Large intestine (tissue), 3 donors: Measurements from ENCODE around the gene SLC25A21. TPM values are rescaled to one million over a fixed set of nuclear protein-coding genes. Genes with fewer than 3 reads are reported as not detected.

Experiments
- DNase-seq, 2 donors: peaks; one replicate each; pipeline versions ENCODE4 v3.0.0 to v3.0.0-alpha.2; 2013
- H3K27ac ChIP-seq: one replicate; pipeline ENCODE4 v1.5.1; 2013; ENCODE audit warnings: low read length
- H3K27me3 ChIP-seq: 2 replicates; pipeline ENCODE4 v1.6.1; 2013; ENCODE audit warnings: low read length; ENCODE audit not compliant: control insufficient read depth, insufficient read depth
- H3K36me3 ChIP-seq: 2 replicates; pipeline ENCODE4 v1.6.1; 2013; ENCODE audit warnings: low read length; ENCODE audit not compliant: control insufficient read depth, insufficient read depth
- H3K4me1 ChIP-seq: one replicate; pipeline ENCODE4 v1.6.1; 2013; ENCODE audit warnings: low read length; ENCODE audit not compliant: control insufficient read depth, insufficient read depth
- H3K4me3 ChIP-seq: one replicate; pipeline ENCODE4 v1.5.1; 2013; ENCODE audit warnings: low read length
- H3K9me3 ChIP-seq: one replicate; pipeline ENCODE4 v1.6.1; 2013; ENCODE audit warnings: mild to moderate bottlenecking, low read depth, low read length, moderate library complexity; ENCODE audit not compliant: control insufficient read depth
- WGBS: methylation state at CpG from one replicate; pipeline ENCODE4 v1.1.5; 2013; ENCODE audit warnings: low lambda C conversion rate; ENCODE audit not compliant: insufficient coverage; 5-methylcytosine and 5-hydroxymethylcytosine counted together
- polyA plus RNA-seq: library from polyadenylated mRNA; unstranded; fragments of 120-200 nt; gene quantifications from one replicate; pipeline ENCODE4 v1.2.1, GENCODE V29; 2013

SLC25A21 gene
- polyA plus RNA-seq, 1 donor = 0.58 TPM

DNA sequence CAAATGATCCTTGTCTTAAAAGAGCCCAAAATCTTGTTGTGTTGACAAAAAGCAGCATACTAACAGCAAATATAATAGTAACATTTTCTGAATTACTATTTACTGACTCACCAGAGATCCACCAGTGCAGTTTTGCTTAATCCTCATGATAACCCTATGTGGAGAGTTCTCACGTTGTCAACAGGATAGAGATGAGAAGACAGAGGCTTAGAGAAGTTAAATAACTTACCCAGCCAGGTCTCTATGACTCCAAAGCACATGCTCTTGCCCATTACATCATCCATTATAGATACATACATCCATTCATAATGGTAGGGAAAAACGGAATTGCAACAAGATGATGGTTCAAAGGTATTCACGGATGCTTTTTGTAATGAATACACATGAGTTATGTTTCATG lies 398.8 kb downstream of the SLC25A21 start:
- no peak overlapping the region for H3K27ac ChIP-seq
- no peak for DNase-seq
- H3K27me3 ChIP-seq = no peaks in the 10 kb centered on the region
- no CpG with 5 or more reads among the region's 3 CpGs for WGBS
- no peaks in the 10 kb centered on the region for H3K4me1 ChIP-seq
- H3K36me3 ChIP-seq = no peaks in the 10 kb centered on the region
- H3K4me3 ChIP-seq = no peak overlapping the region
- no peaks in the 10 kb centered on the region for H3K9me3 ChIP-seq

DNA sequence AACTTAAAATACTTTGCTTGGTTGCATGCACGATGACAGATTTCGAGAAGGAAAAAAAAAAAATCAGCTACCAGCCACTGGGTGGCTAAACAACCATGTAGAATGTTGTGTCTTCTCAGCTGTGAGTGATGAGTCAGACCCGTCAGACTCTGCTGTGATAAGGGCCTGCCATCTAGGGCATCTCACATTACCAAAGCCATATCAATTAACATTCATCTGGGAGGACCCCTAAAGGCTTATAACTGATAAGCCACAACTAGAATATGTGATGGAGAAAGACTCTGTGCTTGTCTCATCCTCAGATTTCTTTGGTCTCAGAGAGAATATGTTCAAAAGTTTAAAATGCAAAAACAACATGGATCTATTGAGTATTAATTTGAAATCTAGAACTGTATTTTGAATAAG lies 399.3 kb downstream of the SLC25A21 start:
- Histone ChIP-seq H3K4me3 (no peak overlapping the region), H3K27ac (no peak overlapping the region), H3K27me3 (no peaks in the 10 kb centered on the region), H3K4me1 (no peaks in the 10 kb centered on the region), H3K9me3 (no peaks in the 10 kb centered on the region), H3K36me3 (no peaks in the 10 kb centered on the region)
- DNase-seq = no peak
- 72% methylated on average over 2 of the region's 3 CpGs for WGBS

DNA sequence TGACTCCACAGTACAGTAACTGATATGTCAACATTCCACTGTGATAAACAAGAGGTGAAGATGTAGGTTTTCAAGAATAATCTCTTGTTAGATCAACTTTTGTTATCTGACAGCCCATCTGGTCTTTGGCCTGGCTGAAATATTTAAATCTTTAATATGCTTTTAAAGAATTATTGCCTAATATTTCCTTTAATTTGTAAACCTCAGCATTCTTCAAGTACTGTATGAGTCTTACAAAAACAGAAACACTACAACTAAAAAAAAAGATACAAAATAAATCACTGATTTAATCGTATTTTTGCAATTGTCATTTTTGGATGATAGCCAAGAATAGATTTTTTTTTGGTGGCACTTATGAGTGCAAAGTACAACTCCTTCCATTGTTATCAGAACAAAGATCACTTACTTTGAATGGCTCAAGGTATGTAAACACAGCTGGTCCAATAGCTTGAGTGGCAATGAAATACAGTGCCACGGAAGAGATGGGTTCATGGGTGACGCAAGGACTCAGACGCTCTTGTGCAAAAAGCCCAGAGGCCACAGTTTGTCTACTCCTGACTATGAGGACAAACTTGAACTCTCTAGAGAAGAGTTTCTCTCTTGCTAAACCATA lies 401.3 kb downstream of the SLC25A21 start:
- no peaks in the 10 kb centered on the region for H3K36me3 ChIP-seq
- no peak overlapping the region for H3K27ac ChIP-seq
- 67% methylated on average over 1 of the region's 4 CpGs for WGBS
- no peak for DNase-seq
- no peaks in the 10 kb centered on the region for H3K27me3 ChIP-seq
- no peak overlapping the region for H3K4me3 ChIP-seq
- H3K4me1 ChIP-seq = no peaks in the 10 kb centered on the region
- no peaks in the 10 kb centered on the region for H3K9me3 ChIP-seq

DNA sequence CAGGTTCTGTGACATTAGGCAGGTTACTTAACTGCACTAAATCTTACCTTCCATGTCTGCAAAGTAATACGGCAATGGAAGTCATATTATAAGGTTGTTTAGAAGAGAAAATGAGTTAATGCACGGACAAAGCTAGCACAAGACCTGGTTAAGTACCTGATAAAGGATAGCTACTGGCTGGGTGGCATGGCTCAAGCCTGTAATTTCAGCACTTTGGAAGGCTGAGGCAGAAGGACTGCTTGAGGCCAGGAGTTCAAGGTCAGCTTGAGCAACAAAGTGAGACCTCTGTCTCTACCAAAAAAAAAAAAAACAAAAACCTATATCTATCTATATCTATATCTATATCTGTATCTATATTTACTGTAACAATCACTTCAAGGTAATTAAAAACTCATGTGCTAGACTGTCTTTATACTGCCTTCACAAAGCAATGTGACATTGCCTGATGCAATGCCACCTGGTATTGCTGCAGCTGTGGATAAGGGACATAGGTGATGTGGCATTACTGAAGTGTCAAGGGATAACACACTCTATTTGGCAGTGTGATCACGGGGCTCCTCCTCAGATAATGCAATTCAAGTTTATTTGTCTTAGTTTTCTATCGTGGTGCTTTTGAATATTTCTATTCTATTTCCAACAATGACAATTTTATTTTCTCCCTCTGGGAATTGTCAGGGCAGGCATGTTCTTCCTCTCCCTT lies 403.6 kb downstream of the SLC25A21 start:
- no CpG with 5 or more reads among the region's 4 CpGs for WGBS
- no peak overlapping the region for H3K27ac ChIP-seq
- DNase-seq = no peak
- no peaks in the 10 kb centered on the region for H3K4me1 ChIP-seq
- no peaks in the 10 kb centered on the region for H3K36me3 ChIP-seq
- no peak overlapping the region for H3K4me3 ChIP-seq
- H3K27me3 ChIP-seq = no peaks in the 10 kb centered on the region
- H3K9me3 ChIP-seq = no peaks in the 10 kb centered on the region

DNA sequence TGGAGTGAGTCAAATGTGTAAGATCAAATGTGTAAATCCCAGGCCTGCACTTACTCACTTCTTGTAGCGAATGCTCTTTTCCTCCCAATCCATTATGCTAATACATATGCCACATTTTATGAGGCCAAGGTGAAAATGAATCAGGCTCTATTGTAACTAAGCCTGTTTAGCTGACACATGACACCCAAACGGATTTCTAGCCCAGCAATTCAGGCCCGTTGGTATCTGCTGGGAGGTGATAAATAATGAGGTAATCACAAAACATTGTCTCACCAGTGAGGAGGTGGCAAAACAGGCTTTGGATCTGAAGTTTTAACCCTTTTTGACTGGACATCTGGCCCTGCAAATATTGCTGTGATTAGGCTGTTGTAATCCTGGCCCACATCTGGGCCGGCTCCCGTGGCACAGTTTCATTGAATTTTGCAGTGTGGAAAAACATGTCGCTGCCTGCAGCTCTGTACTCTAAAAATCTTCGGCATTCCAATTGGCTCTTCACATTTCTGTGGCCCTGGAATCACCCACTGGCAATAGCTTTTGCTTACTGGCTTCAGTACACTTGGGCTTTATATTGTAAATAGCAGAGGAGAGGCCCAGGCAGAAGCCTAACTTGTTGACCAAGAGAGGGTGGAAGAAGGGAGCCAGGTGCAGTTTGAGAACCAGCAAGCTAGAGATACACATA lies 404.7 kb downstream of the SLC25A21 start:
- no CpG with 5 or more reads among the region's 7 CpGs for WGBS
- Histone ChIP-seq H3K4me3 (no peak overlapping the region), H3K27me3 (no peaks in the 10 kb centered on the region), H3K4me1 (no peaks in the 10 kb centered on the region), H3K36me3 (no peaks in the 10 kb centered on the region), H3K27ac (no peak overlapping the region), H3K9me3 (no peaks in the 10 kb centered on the region)
- DNase-seq = no peak

DNA sequence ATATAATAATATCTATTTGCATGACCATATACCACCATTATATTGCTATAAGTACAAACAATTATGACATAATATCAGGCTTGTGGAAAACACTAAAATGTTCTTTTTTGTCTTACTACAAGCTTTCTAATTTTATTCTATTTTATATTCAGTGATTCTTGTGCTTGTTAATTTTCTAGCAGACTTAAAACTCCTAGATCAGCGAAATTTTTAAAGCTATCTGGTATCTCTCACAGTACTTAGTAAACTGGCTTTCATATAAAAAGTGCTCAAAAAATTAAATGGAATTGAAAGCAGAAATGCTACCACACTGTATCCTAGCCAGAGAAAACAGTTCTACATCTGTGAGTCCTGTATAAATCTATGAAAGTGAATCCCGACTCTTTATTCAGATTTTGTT lies 405.4 kb downstream of the SLC25A21 start:
- no peak overlapping the region for H3K27ac ChIP-seq
- no peaks in the 10 kb centered on the region for H3K4me1 ChIP-seq
- no peaks in the 10 kb centered on the region for H3K36me3 ChIP-seq
- H3K27me3 ChIP-seq = no peaks in the 10 kb centered on the region
- H3K9me3 ChIP-seq = no peaks in the 10 kb centered on the region
- 83% methylated on average over 1 of the region's 2 CpGs for WGBS
- DNase-seq = no peak
- no peak overlapping the region for H3K4me3 ChIP-seq

DNA sequence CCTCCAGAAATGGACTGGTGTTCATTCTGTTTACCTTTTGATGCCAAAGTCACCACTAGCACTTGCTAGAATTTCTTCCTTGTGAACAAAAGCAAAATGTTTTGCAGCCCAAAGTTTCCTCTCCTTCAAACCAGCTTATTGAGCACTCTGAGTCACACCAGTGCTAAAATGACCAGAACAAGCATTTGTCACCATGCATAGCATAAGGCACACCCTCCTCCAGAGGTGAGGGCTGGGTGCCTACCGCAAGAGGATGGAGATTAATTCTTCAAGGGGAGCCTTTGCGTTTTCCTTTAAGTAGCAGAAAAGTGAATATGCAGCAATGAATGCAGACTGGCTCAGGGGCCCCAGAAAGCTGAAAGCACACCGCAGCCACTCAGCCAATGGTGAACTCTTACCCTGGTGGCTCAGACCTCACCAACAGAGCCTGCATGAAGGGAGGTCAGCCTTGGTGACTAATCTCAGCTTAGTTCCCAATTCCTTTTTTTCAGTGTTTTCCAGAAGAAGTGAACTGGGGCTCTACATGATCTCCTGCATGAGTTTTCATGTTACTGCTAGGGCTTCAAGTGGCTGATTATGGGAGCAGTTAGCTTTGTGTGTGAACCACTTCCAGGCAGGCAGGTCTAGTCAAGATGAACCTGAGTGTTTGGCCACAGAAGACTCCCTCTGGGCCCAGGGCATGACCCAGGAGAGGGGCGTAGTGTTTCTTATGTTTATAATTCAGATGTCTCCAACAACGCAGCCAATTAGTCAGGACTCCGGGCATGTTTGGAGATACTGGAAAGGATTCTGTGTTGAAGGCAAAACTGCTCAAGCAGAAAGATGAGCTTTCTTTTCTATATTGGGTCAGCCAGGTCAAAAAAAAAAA lies 414.4 kb downstream of the SLC25A21 start:
- H3K27me3 ChIP-seq = no peaks in the 10 kb centered on the region
- no CpG with 5 or more reads among the region's 6 CpGs for WGBS
- no peaks in the 10 kb centered on the region for H3K36me3 ChIP-seq
- H3K4me3 ChIP-seq = no peak overlapping the region
- no peak for DNase-seq
- no peak overlapping the region for H3K27ac ChIP-seq
- peaks cover 4% of the 10 kb centered on the region for H3K9me3 ChIP-seq
- H3K4me1 ChIP-seq = no peaks in the 10 kb centered on the region

DNA sequence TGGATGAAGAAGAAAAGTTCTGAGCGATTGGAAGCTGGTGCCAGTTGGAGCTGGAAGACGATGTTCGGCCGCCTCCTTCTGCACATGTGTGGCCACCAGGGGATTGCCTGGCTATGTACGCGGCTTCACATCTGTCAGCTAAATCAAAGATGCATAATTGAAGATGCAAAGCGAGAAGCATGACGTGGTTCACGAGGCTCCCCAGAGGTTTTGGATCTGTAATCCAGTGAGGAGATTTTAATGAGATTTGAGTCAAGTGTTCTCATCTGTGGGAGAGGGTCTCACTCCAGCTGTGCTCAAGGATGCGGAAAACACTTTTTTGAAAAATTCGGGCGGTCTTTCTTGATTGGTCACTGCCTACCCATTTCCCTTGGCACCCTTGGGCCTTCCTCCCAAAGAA lies 416.2 kb downstream of the SLC25A21 start:
- Histone ChIP-seq H3K4me1 (no peaks in the 10 kb centered on the region), H3K36me3 (no peaks in the 10 kb centered on the region), H3K9me3 (peaks cover 4% of the 10 kb centered on the region), H3K27ac (no peak overlapping the region), H3K27me3 (no peaks in the 10 kb centered on the region), H3K4me3 (no peak overlapping the region)
- WGBS = 100% methylated on average over 5 of the region's 12 CpGs
- no peak for DNase-seq

DNA sequence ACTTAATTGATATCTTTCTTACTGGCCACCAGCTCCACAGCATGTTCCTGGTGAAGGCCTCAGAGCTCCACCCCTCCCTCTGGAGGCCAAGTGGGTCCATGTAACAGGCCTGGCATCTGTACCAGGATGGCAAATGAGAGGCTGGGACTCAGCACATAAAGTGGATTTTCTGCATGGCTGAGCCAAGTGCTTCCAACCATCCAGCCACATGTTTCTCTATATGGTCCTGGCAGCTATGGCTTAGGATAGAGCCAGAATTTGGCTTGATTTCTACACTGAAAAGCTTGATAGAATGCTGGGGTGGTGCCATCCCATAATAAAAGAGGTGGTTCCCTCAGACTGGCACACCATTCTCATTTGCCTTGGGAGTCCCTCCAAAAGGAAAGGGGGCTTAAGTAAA lies 416.6 kb downstream of the SLC25A21 start:
- no peak for DNase-seq
- Histone ChIP-seq H3K27ac (no peak overlapping the region), H3K36me3 (no peaks in the 10 kb centered on the region), H3K4me1 (no peaks in the 10 kb centered on the region), H3K9me3 (peaks cover 4% of the 10 kb centered on the region), H3K4me3 (no peak overlapping the region), H3K27me3 (no peaks in the 10 kb centered on the region)

DNA sequence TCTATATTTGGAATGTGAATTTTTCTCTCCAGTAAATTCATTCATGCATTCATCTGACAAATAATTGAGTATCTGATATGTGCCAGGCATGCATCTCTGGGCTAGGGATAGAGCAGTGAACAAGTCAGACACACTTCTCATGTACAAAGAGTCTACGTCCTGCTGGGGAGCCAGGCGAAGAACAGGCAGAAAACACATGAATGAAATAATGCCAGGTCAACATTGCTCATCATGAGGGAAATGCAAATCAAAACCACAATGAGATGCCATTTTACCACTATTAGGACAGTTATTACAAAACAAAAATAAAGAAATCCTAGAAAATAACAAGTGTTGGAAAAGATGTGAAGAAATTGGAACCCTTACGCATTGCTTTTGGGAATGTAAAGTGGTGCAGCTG lies 420.5 kb downstream of the SLC25A21 start:
- no peaks in the 10 kb centered on the region for H3K36me3 ChIP-seq
- H3K27ac ChIP-seq = no peak overlapping the region
- no peak for DNase-seq
- H3K4me1 ChIP-seq = no peaks in the 10 kb centered on the region
- 100% methylated on average over 2 of the region's 3 CpGs for WGBS
- no peaks in the 10 kb centered on the region for H3K27me3 ChIP-seq
- H3K9me3 ChIP-seq = peaks cover 4% of the 10 kb centered on the region
- H3K4me3 ChIP-seq = no peak overlapping the region
